Measurements from ENCODE around the gene CPED1. TPM values are rescaled to one million over a fixed set of nuclear protein-coding genes. Genes with fewer than 3 reads are reported as not detected.

CPED1 gene
- 52.1 and 150 TPM in 2 replicates for total RNA-seq

DNA sequence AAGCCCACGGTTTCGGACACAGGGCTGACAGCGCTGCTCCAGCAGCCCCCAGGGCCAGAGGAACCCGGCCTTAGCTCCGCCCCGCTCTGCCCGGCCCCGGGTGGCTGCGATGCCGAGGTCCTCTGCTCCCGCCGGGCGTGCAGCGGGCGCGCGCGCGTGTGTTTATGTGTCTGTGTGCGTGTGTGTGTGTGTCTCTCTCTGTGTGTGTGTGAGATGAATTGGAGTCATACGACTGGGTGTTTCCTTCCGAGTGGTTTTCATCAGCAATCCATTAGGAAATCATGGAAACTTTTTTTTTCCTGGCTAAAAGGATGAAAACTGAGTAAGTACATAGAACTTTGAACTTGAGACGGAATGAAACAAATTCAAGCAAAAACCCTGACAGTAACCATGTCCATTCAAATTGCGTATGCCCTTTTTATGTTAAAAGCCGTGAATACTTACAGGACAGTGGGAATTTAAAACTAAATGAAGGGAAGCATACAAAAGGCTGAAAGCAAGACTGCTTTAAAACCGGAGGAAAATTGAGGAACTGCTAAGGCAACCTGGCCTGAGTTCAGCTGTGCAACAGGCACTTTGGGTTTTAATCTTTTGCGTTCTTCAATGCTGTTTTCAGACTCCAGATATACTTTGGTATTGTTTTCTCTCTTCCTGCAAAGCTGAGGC lies at the start of gene CPED1:
Gene CPED1 (plus strand): TSS at position 121 of the 666 bp plus-strand sequence. CDS start 911 bp downstream, outside the sequence.

GRCh38 chr7:120950539-120951308 lies 37.8 kb upstream of the CPED1 start, which contains the start of gene ING3:
Gene ING3 (plus strand): TSS chr7:120950777. CDS start chr7:120950897, 120 bp downstream.

GRCh38 chr7:121328508-121329190 lies 340.1 kb downstream of the CPED1 start, which contains the start of gene WNT16:
Gene WNT16 (plus strand): TSS chr7:121329000. CDS start chr7:121329293, 293 bp downstream.

Other genes with a start within 250 kb of the CPED1 start
- gene TSPAN12, start 130.6 kb upstream of the CPED1 start, total RNA-seq = 4.2 and 5.9 TPM in 2 replicates
- 11.8 and 16.7 TPM in 2 replicates for gene ING3, start 37.9 kb upstream of the CPED1 start, total RNA-seq